Chondrocyte (in vitro differentiated cells): ENCODE results near the gene RNF144A. TPM values are rescaled to one million over a fixed set of nuclear protein-coding genes. Genes with fewer than 3 reads are reported as not detected.

Experiments used
- DNase-seq: peaks from one replicate; pipeline ENCODE4 v3.0.0; 2021; ENCODE audit warnings: mixed read lengths, low spot score
- H3K27ac Mint-ChIP-seq: one replicate; pipeline ENCODE4 v1.8.0; 2021; ENCODE audit warnings: mild to moderate bottlenecking, moderate library complexity, mixed read lengths; ENCODE audit not compliant: unreplicated experiment
- H3K27me3 Mint-ChIP-seq: 2 replicates; pipeline ENCODE4 v1.8.0; 2021; ENCODE audit warnings: low read depth, mixed read lengths
- H3K36me3 Mint-ChIP-seq: 2 replicates; pipeline ENCODE4 v1.8.0; 2021; ENCODE audit warnings: low read depth, mixed read lengths
- H3K4me1 Mint-ChIP-seq: 2 replicates; pipeline ENCODE4 v1.8.0; 2021; ENCODE audit warnings: low read depth, mild to moderate bottlenecking, mixed read lengths
- H3K4me3 Mint-ChIP-seq: one replicate; pipeline ENCODE4 v1.8.0; 2021; ENCODE audit warnings: mild to moderate bottlenecking, moderate library complexity, mixed read lengths; ENCODE audit not compliant: unreplicated experiment
- H3K9me3 Mint-ChIP-seq: 2 replicates; pipeline ENCODE4 v1.8.0; 2021; ENCODE audit warnings: low read depth, mixed read lengths
- CTCF ChIP-seq: fragments of 200-600 bp; sonication (generic); IDR thresholded peaks from 2 replicates; pipeline ENCODE4 v1.5.0; 2021; ENCODE audit warnings: antibody characterized with exemption, mild to moderate bottlenecking, moderate library complexity
- total RNA-seq: library from RNA; stranded (reverse); gene quantifications from 3 replicates; pipeline ENCODE4 v1.2.1, GENCODE V29; 2021

RNF144A gene
- total RNA-seq, 1 donor from 2014 or later: 10.9 TPM

GRCh38 chr2:6917761-6918421, 679 bp downstream of the RNF144A start:
- TF ChIP-seq CTCF: no peak
- Mint-ChIP-seq H3K4me3 (peak overlapping the region; percentile 65), H3K36me3 (no peaks in the 10 kb centered on the region), H3K4me1 (peaks cover 24% of the 10 kb centered on the region), H3K27me3 (no peaks in the 10 kb centered on the region), H3K9me3 (no peaks in the 10 kb centered on the region), H3K27ac (no peak overlapping the region)
- DNase-seq: no peak

- Mint-ChIP-seq H3K27me3 (no peaks in the 10 kb centered on the region), H3K36me3 (no peaks in the 10 kb centered on the region), H3K4me1 (peaks cover 24% of the 10 kb centered on the region), H3K9me3 (no peaks in the 10 kb centered on the region), H3K4me3 (no peak overlapping the region), H3K27ac (peak overlapping the region; percentile 63)
- no peak for TF ChIP-seq CTCF
- DNase-seq: no peak
Observed at GRCh38 chr2:6919901-6920742, 2.9 kb downstream of the RNF144A start.

- H3K4me3 Mint-ChIP-seq: no peak overlapping the region
- H3K9me3 Mint-ChIP-seq: no peaks in the 10 kb centered on the region
- no peak for DNase-seq
- peaks cover 24% of the 10 kb centered on the region for H3K4me1 Mint-ChIP-seq
- H3K27me3 Mint-ChIP-seq: no peaks in the 10 kb centered on the region
- H3K36me3 Mint-ChIP-seq: no peaks in the 10 kb centered on the region
- no peak for TF ChIP-seq CTCF
- no peak overlapping the region for H3K27ac Mint-ChIP-seq
Observed at GRCh38 chr2:6920743-6921064, 3.5 kb downstream of the RNF144A start.

GRCh38 chr2:6921321-6921922, 4.2 kb downstream of the RNF144A start:
- H3K9me3 Mint-ChIP-seq: no peaks in the 10 kb centered on the region
- no peaks in the 10 kb centered on the region for H3K27me3 Mint-ChIP-seq
- peaks cover 24% of the 10 kb centered on the region for H3K4me1 Mint-ChIP-seq
- no peak overlapping the region for H3K27ac Mint-ChIP-seq
- no peak overlapping the region for H3K4me3 Mint-ChIP-seq
- DNase-seq: no peak
- H3K36me3 Mint-ChIP-seq: no peaks in the 10 kb centered on the region
- no peak for TF ChIP-seq CTCF

GRCh38 chr2:6922201-6922656, 5.0 kb downstream of the RNF144A start:
- peak; percentile 23 for TF ChIP-seq CTCF
- H3K4me3 Mint-ChIP-seq: no peak overlapping the region
- no peaks in the 10 kb centered on the region for H3K27me3 Mint-ChIP-seq
- peaks cover 24% of the 10 kb centered on the region for H3K4me1 Mint-ChIP-seq
- no peaks in the 10 kb centered on the region for H3K9me3 Mint-ChIP-seq
- DNase-seq: no peak
- no peak overlapping the region for H3K27ac Mint-ChIP-seq
- no peaks in the 10 kb centered on the region for H3K36me3 Mint-ChIP-seq
